HepG2 (cell line): ENCODE data around the gene BBC3. TPM values are rescaled to one million over a fixed set of nuclear protein-coding genes. Genes with fewer than 3 reads are reported as not detected.

Experiments
- CHD4 ChIP-seq: fragments of 200-600 bp; sonication (generic); IDR thresholded peaks from 2 replicates; pipeline ENCODE4 v1.7.0; 2017; ENCODE audit warnings: mild to moderate bottlenecking, low read length, borderline replicate concordance
- HNRNPL ChIP-seq: fragments of 200-400 bp; formaldehyde crosslinking; IDR thresholded peaks from 2 replicates; pipeline ENCODE4 v1.6.1; 2017; ENCODE audit warnings: mild to moderate bottlenecking, low read depth, low read length
- IRF2 ChIP-seq: IDR thresholded peaks from 2 replicates; pipeline ENCODE4 v1.6.1; 2018; ENCODE audit warnings: missing genetic modification reagents, missing compliant biosample characterization
- KAT2B ChIP-seq: fragments of 150-350 bp; IDR thresholded peaks from 2 replicates; pipeline ENCODE4 v1.6.1; 2014; ENCODE audit warnings: low read depth, low read length, borderline replicate concordance
- LBX2 ChIP-seq: sonication (generic); formaldehyde crosslinking; IDR thresholded peaks from 2 replicates; pipeline ENCODE4 v1.5.0; 2020; ENCODE audit warnings: missing genetic modification reagents, mild to moderate bottlenecking, borderline replicate concordance
- LCORL ChIP-seq, 2 experiments: fragments of 450-650 bp in 1 of 2; sonication (generic) in 1 of 2; formaldehyde crosslinking in 1 of 2; IDR thresholded peaks; 2 replicates each; pipeline versions ENCODE4 v1.5.0 to v1.6.1; 2017 to 2020; ENCODE audit warnings: antibody characterized with exemption in 1 of 2, missing genetic modification reagents in 1 of 2
- POLR2A ChIP-seq, 2 experiments: IDR thresholded peaks; 2 replicates each; pipeline ENCODE4 v1.6.1; 2011; ENCODE audit warnings: low read depth in 2 of 2, low read length in 2 of 2, mild to moderate bottlenecking in 1 of 2, moderate library complexity in 1 of 2; ENCODE audit not compliant: insufficient read depth in 1 of 2
- POLR2G ChIP-seq: fragments of 200-400 bp; formaldehyde crosslinking; IDR thresholded peaks from 2 replicates; pipeline ENCODE4 v1.6.1; 2018; ENCODE audit warnings: mild to moderate bottlenecking, low read depth, low read length, moderate library complexity
- TAF1 ChIP-seq: sonication (generic); formaldehyde crosslinking; IDR thresholded peaks from 2 replicates; pipeline ENCODE4 v1.4.0; 2020; ENCODE audit warnings: missing genetic modification reagents
- TSC22D2 ChIP-seq: sonication (generic); formaldehyde crosslinking; IDR thresholded peaks from 2 replicates; pipeline ENCODE4 v1.5.1; 2020; ENCODE audit warnings: missing genetic modification reagents, mild to moderate bottlenecking, borderline replicate concordance
- ZBTB7B ChIP-seq: sonication (generic); formaldehyde crosslinking; IDR thresholded peaks from 2 replicates; pipeline ENCODE4 v1.4.0; 2020; ENCODE audit warnings: missing genetic modification reagents
- ZFY ChIP-seq: sonication (generic); formaldehyde crosslinking; IDR thresholded peaks from 2 replicates; pipeline ENCODE4 v1.4.0; 2020; ENCODE audit warnings: missing genetic modification reagents
- ZNF580 ChIP-seq: IDR thresholded peaks from 2 replicates; pipeline ENCODE4 v1.6.1; 2016; ENCODE audit warnings: low read depth, borderline replicate concordance
- ZNF605 ChIP-seq: sonication (generic); formaldehyde crosslinking; IDR thresholded peaks from 2 replicates; pipeline ENCODE4 v1.8.0; 2022; ENCODE audit warnings: mild to moderate bottlenecking, missing genetic modification reagents
- ZNF644 ChIP-seq: IDR thresholded peaks from 2 replicates; pipeline ENCODE4 v1.6.1; 2016; ENCODE audit warnings: low read depth
- ZNF709 ChIP-seq: sonication (generic); formaldehyde crosslinking; IDR thresholded peaks from 2 replicates; pipeline ENCODE4 v1.5.0; 2020; ENCODE audit warnings: mild to moderate bottlenecking, missing genetic modification reagents
- ZNF761 ChIP-seq: sonication (generic); formaldehyde crosslinking; conservative IDR thresholded peaks from 2 replicates; pipeline ENCODE4 v1.4.0; 2020; ENCODE audit warnings: mild to moderate bottlenecking, missing genetic modification reagents
- ZNF766 ChIP-seq: sonication (generic); formaldehyde crosslinking; IDR thresholded peaks from 2 replicates; pipeline ENCODE4 v1.5.0; 2020; ENCODE audit warnings: missing genetic modification reagents, borderline replicate concordance
- polyA plus RNA-seq, 8 experiments: library from polyadenylated mRNA; depleted of rRNA in 3 of 8; stranded (reverse) in 7 of 8; unstranded in 1 of 8; fragments of >200 nt; fragmentation: Illumina TruSeq in 4 of 8; extraction: Trizol in 4 of 8; gene quantifications; 2 replicates each; pipeline versions ENCODE4 v1.2.1 to v1.2.3, GENCODE V29; 2011 to 2016; ENCODE audit warnings: low read depth in 4 of 8, missing spikeins in 1 of 8, mixed read lengths in 1 of 8; ENCODE audit not compliant: insufficient read depth in 1 of 8
- total RNA-seq, 5 experiments: library from RNA; depleted of rRNA; stranded (reverse); fragments of >200 nt; fragmentation: Illumina TruSeq; extraction: Trizol; gene quantifications; 2 replicates each; pipeline ENCODE4 v1.2.3, GENCODE V29; 2016; ENCODE audit warnings: low read depth in 1 of 5
- TF ChIP-seq, protein P1 (sequence below): sonication (generic); formaldehyde crosslinking; IDR thresholded peaks from 2 replicates; pipeline ENCODE4 v1.4.0; 2020; ENCODE audit warnings: missing genetic modification reagents, borderline replicate concordance
- TF ChIP-seq, protein P2 (sequence below): sonication (generic); formaldehyde crosslinking; IDR thresholded peaks from 2 replicates; pipeline ENCODE4 v1.5.1; 2020; ENCODE audit warnings: missing genetic modification reagents, mild to moderate bottlenecking, borderline replicate concordance
- TF ChIP-seq, protein P3 (sequence below): sonication (generic); formaldehyde crosslinking; IDR thresholded peaks from 2 replicates; pipeline ENCODE4 v1.4.0; 2020; ENCODE audit warnings: missing genetic modification reagents

The BBC3 gene
- total and polyA plus RNA-seq, 2 of the 13 experiments (the other 11 are each of a cell fraction or from before 2014, with no cell fraction given), result 6.1 to 8.8 TPM

GRCh38 chr19:47226426-47227351 lies 4.3 kb downstream of the BBC3 start (continued):
- TF ChIP-seq ZNF605 (CRISPR knock-in tag), result peak; percentile 25; the same call in 1 of the 2 replicates
- no peak for TF ChIP-seq TSC22D2
- TF ChIP-seq, protein P1, sequence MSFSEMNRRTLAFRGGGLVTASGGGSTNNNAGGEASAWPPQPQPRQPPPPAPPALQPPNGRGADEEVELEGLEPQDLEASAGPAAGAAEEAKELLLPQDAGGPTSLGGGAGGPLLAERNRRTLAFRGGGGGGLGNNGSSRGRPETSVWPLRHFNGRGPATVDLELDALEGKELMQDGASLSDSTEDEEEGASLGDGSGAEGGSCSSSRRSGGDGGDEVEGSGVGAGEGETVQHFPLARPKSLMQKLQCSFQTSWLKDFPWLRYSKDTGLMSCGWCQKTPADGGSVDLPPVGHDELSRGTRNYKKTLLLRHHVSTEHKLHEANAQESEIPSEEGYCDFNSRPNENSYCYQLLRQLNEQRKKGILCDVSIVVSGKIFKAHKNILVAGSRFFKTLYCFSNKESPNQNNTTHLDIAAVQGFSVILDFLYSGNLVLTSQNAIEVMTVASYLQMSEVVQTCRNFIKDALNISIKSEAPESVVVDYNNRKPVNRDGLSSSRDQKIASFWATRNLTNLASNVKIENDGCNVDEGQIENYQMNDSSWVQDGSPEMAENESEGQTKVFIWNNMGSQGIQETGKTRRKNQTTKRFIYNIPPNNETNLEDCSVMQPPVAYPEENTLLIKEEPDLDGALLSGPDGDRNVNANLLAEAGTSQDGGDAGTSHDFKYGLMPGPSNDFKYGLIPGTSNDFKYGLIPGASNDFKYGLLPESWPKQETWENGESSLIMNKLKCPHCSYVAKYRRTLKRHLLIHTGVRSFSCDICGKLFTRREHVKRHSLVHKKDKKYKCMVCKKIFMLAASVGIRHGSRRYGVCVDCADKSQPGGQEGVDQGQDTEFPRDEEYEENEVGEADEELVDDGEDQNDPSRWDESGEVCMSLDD (CRISPR knock-in tag), result peak; percentile 18; the same call in 1 of the 2 replicates
- TF ChIP-seq ZNF761 (CRISPR knock-in tag), result peak; percentile 61; the same call in 1 of the 2 replicates
- TF ChIP-seq ZNF709 (CRISPR knock-in tag), result peak; percentile 24; the same call in 1 of the 2 replicates
- TF ChIP-seq ZNF644, result no peak
- 0 out of 2 replicates have a peak, but pooled peaks have one; percentile 4 for TF ChIP-seq LBX2 (CRISPR knock-in tag)
- peak; percentile 36; the same call in 1 of the 2 replicates for TF ChIP-seq HNRNPL
- peak; percentile 54; the same call in 1 of the 2 replicates for TF ChIP-seq IRF2 (CRISPR knock-in tag)
- TF ChIP-seq, protein P2, sequence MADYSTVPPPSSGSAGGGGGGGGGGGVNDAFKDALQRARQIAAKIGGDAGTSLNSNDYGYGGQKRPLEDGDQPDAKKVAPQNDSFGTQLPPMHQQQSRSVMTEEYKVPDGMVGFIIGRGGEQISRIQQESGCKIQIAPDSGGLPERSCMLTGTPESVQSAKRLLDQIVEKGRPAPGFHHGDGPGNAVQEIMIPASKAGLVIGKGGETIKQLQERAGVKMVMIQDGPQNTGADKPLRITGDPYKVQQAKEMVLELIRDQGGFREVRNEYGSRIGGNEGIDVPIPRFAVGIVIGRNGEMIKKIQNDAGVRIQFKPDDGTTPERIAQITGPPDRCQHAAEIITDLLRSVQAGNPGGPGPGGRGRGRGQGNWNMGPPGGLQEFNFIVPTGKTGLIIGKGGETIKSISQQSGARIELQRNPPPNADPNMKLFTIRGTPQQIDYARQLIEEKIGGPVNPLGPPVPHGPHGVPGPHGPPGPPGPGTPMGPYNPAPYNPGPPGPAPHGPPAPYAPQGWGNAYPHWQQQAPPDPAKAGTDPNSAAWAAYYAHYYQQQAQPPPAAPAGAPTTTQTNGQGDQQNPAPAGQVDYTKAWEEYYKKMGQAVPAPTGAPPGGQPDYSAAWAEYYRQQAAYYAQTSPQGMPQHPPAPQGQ (CRISPR knock-in tag), result no peak
- peak; percentile 83 for TF ChIP-seq POLR2G
- TF ChIP-seq ZFY (CRISPR knock-in tag), result peak; percentile 66
- TF ChIP-seq POLR2A (IDR thresholded peaks at IDR 0.05; ENCODE audit: insufficient read depth in 1 of 2, low read depth in 2 of 2, low read length in 2 of 2), result peak; percentile 63 to 70
- TF ChIP-seq, protein P3, sequence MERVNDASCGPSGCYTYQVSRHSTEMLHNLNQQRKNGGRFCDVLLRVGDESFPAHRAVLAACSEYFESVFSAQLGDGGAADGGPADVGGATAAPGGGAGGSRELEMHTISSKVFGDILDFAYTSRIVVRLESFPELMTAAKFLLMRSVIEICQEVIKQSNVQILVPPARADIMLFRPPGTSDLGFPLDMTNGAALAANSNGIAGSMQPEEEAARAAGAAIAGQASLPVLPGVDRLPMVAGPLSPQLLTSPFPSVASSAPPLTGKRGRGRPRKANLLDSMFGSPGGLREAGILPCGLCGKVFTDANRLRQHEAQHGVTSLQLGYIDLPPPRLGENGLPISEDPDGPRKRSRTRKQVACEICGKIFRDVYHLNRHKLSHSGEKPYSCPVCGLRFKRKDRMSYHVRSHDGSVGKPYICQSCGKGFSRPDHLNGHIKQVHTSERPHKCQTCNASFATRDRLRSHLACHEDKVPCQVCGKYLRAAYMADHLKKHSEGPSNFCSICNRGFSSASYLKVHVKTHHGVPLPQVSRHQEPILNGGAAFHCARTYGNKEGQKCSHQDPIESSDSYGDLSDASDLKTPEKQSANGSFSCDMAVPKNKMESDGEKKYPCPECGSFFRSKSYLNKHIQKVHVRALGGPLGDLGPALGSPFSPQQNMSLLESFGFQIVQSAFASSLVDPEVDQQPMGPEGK (CRISPR knock-in tag), result peak; percentile 94
- TF ChIP-seq KAT2B, result no peak
- TF ChIP-seq CHD4, result no peak
- TF ChIP-seq TAF1 (CRISPR knock-in tag), result peak; percentile 40; the same call in 1 of the 2 replicates
- TF ChIP-seq ZNF766 (CRISPR knock-in tag), result 0 out of 2 replicates have a peak, but pooled peaks have one; percentile 23
- TF ChIP-seq LCORL (IDR thresholded peaks at IDR 0.05), result no peak
- TF ChIP-seq LCORL (CRISPR knock-in tag; IDR thresholded peaks at IDR 0.05), result peak; percentile 51
- peak; percentile 21 for TF ChIP-seq ZNF580 (CRISPR knock-in tag)
- TF ChIP-seq ZBTB7B (CRISPR knock-in tag), result 0 out of 2 replicates have a peak, but pooled peaks have one; percentile 14
